GM12873 (cell line): ENCODE data around the gene TRAPPC6A.

Experiments
- CTCF ChIP-seq: IDR thresholded peaks from 2 replicates; pipeline ENCODE4 v1.5.1; 2012; ENCODE audit warnings: low read depth, mild to moderate bottlenecking, moderate library complexity, low read length, control low read depth; ENCODE audit not compliant: insufficient read depth; ENCODE audit errors: missing control alignments

Gene TRAPPC6A

GRCh38 chr19:45150180-45150579 is 27.9 kb downstream of the TRAPPC6A start:
- no peak for TF ChIP-seq CTCF

DNA sequence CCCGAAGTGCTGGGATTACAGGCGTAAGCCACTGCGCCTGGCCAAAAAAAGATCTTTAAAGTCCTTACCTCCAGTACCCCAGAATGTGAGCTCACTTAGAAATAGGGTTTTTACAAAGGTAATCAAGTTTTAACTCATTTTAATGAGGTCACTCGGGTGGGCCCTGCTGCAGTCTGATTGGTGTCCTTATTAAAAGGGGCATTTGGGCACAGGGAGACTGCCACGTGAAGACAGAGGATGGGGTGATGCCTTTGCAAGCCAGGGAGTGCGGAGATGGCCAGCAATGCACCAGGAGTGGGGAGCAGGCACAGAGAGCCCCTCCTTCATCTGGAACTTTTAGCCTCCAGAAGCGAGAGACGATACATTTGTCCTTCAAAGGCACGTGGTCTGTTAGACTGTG is 28.9 kb downstream of the TRAPPC6A start:
- no peak for TF ChIP-seq CTCF

DNA sequence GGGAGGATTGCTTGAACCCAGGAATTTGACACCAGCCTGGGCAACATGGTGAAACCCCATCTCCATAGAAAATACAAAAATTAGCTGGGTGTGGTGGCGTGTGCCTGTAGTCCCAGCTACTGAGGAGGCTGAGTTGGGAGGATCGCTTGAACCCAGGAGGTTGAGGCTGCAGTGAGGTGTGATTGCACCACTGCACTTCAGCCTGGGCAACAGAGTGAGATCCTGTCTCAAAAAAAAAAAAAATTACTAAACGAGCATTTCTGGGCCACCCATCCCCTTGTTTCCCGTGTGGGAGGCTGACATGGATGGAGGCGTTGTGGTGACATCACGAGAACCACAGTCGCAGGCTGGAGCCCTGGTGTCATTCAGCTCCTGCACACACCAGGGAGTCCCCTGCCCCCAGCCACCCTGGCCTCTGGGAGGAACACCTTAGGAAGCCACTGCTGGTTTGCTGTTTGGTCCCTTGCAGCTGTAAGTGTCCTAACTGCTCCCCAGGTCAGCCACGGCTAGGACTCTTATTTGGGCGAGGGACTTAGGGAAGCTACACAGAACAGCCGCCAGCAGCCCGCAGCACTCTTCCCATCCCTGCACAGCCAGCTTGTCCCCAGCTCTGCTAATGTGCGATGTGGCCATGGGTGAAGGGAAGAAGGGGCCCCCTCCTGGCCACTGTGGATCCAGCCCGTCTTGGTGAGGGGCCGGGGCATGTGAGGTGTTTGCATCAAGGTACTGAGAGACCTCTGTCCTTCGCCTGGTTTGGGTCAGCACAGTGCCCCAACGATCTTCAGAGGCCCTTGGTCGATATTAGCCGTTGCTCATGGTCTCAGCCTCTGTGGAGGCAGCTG is 30.0 kb downstream of the TRAPPC6A start:
- TF ChIP-seq CTCF = no peak

GRCh38 chr19:45146741-45147205 is 31.3 kb downstream of the TRAPPC6A start:
- no peak for TF ChIP-seq CTCF

GRCh38 chr19:45146251-45146650 is 31.8 kb downstream of the TRAPPC6A start:
- no peak for TF ChIP-seq CTCF

GRCh38 chr19:45145270-45146189 is 32.5 kb downstream of the TRAPPC6A start:
- TF ChIP-seq CTCF = no peak

DNA sequence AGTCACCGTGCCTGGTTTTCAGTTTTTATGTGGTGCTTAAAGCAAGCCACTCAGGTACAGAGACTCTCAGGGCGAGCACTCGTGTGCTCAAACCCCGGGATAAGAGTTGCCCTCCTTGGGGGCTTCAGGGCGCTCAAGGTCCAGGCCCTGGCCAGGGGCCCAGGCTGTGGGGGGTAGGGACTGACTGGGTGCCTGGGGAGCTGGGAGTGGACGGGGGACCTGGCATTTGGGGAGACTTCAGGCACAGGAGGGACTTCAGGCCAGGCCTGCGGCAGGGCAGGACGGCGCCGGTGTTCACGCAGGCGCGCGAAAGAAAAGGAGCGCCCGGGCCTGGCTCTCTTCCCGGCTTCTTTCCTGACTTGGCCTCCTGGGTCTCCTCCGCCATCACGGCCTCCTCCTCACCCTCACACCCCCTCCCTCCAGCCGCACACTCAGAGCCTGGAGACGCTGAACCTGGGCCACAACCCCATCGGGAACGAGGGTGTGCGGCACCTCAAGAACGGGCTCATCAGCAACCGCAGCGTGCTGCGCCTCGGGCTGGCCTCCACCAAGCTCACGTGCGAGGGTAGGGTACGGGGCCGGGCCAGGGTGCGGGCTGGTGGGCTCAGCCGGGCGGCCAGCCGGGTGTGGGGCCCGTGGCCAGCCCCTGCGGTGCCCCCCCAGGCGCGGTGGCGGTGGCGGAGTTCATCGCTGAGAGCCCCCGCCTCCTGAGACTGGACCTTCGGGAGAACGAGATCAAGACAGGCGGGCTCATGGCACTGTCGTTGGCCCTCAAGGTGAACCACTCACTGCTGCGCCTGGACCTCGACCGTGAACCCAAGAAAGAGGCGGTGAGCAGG is 33.4 kb downstream of the TRAPPC6A start:
- TF ChIP-seq CTCF = no peak
